ENCODE measurements around the gene CTNNA2.

CTNNA2 gene

GRCh38 chr2:79849241-79849640 lies 336.4 kb downstream of the CTNNA2 start:
- TF ChIP-seq CTCF (IDR thresholded peaks at IDR 0.05; ENCODE audit: low read depth, low read length): no peak
- H3K4me3 ChIP-seq (replicated peaks in 1 of 2; ENCODE audit: low read depth in 2 of 2, low read length in 2 of 2): no peak overlapping the region
- DNase-seq (ENCODE audit: low read depth in 2 of 2): no peak

- H3K4me3 ChIP-seq (replicated peaks in 1 of 2; ENCODE audit: low read depth in 2 of 2, low read length in 2 of 2): no peak overlapping the region
- TF ChIP-seq CTCF (IDR thresholded peaks at IDR 0.05; ENCODE audit: low read depth, low read length): no peak
These were observed 337.1 kb downstream of the CTNNA2 start for GRCh38 chr2:79849949-79850348.

GRCh38 chr2:79850912-79851311 lies 338.1 kb downstream of the CTNNA2 start:
- DNase-seq (ENCODE audit: low read depth in 2 of 2): no peak
- TF ChIP-seq CTCF (IDR thresholded peaks at IDR 0.05; ENCODE audit: low read depth, low read length): no peak
- H3K4me3 ChIP-seq (replicated peaks in 1 of 2; ENCODE audit: low read depth in 2 of 2, low read length in 2 of 2): no peak overlapping the region

More at GRCh38 chr2:79849949-79850348, 337.1 kb downstream of the CTNNA2 start:
- DNase-seq (ENCODE audit: low read depth in 2 of 2): no peak

- DNase-seq (ENCODE audit: low read depth in 2 of 2): no peak
- no peak overlapping the region for H3K4me3 ChIP-seq (replicated peaks in 1 of 2; ENCODE audit: low read depth in 2 of 2, low read length in 2 of 2)
- TF ChIP-seq CTCF (IDR thresholded peaks at IDR 0.05; ENCODE audit: low read depth, low read length): no peak
These were observed 342.6 kb downstream of the CTNNA2 start for GRCh38 chr2:79855264-79856006.

- DNase-seq (ENCODE audit: low read depth in 2 of 2): no peak
- TF ChIP-seq CTCF (IDR thresholded peaks at IDR 0.05; ENCODE audit: low read depth, low read length): no peak
- no peak overlapping the region for H3K4me3 ChIP-seq (replicated peaks in 1 of 2; ENCODE audit: low read depth in 2 of 2, low read length in 2 of 2)
These were observed 345.0 kb downstream of the CTNNA2 start for GRCh38 chr2:79857888-79858287.

GRCh38 chr2:79860228-79861058 lies 347.6 kb downstream of the CTNNA2 start:
- peak in 1 of 2 donors; percentile 34 for DNase-seq (ENCODE audit: low read depth in 2 of 2)
- TF ChIP-seq CTCF (IDR thresholded peaks at IDR 0.05; ENCODE audit: low read depth, low read length): peak; percentile 32

More at GRCh38 chr2:79860228-79861058, 347.6 kb downstream of the CTNNA2 start:
- H3K4me3 ChIP-seq (replicated peaks in 1 of 2; ENCODE audit: low read depth in 2 of 2, low read length in 2 of 2): no peak overlapping the region

Measured in cardiac fibroblast (primary cell).